GM18526 (cell line): ENCODE data around the gene BMP3.

Experiments
- POLR2A ChIP-seq: IDR thresholded peaks from 3 replicates; pipeline ENCODE4 v1.6.1; 2011; ENCODE audit not compliant: insufficient read length; ENCODE audit errors: extremely low read depth

BMP3 gene

DNA sequence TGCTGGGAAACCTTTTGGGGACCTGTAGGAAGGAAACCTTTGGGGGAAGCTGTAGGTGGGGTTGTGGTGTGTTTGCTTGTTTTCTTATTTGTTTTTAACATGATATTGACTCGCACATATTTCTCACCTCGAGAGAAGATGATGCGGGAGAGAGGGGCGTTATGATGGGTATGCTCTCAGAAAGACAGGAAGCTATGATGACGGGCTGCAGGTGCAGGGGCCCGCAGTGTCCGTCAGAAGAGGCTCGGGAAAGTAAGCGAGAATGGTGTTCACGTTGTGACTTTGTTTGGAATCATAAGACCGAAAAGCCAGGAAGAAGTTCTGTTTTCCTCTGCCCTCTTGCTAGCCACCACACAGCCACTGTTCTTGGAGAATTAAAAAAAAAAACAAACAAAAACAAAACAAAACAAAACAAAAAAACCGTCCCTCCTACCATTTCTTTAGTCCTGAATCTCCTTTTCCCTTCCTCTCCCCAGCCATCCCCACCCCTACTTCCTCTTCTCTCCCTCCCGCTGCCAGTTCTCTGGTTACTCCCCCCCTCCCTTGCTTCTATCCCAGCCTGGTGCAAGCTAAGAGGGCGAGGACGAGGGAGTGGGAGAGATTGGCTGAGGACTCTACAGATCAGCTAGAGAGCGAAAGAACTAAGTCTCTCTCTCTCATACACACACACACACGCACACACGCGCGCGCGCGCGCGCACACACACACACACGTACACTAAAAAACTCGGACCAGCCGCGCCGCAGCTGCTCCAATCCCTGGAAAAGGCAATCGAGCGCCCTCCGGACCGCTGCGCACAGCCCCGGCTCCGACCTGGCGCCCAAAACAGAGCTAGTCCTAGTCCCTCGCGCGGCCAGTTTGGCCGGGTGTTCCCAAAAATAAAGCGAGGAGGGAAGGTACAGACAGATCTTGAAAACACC lies at the start of gene BMP3:
TSS of gene BMP3 (plus strand) at position 648 of the 920 bp plus-strand sequence. CDS start 577 bp downstream, outside the sequence.
- no peak for TF ChIP-seq POLR2A

GRCh38 chr4:80986011-80986410 lies 44.5 kb upstream of the BMP3 start:
- TF ChIP-seq POLR2A: no peak

DNA sequence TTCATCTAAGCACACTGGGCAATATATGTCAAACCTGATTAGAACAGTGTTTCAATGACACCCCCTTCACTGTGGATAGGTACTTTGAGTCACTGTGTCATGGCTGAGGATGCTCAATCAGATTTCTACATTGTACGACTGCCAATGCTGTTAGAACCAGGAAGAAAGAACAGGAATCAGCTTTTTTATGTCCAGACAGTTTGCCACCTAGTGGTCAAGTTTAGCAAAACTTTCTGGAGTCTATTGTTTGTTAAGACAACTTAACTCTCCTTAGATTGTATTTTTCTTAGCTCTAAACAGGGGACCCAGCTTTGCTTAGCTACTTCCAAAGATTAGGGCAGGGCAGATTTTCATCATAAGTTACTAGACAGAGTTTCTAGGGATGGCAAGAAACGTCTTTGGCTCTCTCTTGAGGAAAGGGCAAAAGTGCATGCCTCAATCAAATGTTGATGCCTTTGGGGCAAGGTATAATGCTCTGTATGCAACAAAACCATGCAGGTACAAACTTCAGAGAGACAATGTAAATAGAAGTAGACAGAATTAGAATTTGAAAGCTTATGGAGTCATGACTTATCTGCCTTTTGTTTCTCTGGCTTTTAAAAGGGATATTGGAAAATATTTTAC lies 40.5 kb upstream of the BMP3 start:
- TF ChIP-seq POLR2A: no peak

GRCh38 chr4:80990851-80991250 lies 39.7 kb upstream of the BMP3 start:
- no peak for TF ChIP-seq POLR2A

DNA sequence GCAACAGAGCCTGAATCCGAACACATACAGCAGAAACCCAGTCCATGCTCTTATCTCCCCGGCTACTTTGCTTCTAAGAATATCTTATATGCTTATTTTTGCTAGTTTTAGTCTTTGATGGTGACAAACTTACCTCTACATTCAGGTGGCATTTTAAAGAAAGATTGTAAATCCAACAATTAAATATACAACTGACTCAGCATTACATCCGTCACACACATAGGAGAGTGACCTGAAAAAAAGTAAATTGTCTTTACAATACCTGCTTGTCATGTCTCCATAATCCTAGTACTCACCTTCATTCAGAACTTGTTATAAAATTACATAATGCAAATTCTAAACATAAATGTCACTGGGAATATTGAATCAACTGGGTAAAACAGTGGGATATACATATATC lies 30.6 kb upstream of the BMP3 start:
- no peak for TF ChIP-seq POLR2A

DNA sequence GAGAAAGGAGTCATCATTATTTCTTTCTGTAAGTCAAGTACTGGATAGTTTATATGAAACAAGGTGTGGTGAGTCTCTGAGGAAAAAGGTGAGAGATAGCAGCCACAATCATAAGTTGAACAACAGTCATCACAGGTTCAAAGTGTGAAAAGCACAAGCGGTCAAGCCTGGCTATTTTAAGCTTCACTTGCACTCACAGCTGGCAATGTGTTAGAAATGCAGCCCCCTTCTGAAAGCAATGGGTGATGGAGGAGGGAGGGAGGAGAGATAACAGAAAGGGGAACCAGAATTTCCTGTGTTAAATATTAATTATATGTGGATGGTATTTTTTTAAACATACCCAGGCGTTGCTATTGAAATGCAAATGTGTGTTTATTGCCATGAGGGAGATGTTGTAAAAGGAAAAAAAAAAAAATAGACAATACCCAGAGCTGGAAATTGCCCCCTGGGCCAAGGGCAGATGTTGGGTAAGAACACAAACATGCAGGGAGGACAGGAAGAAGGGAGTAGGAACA lies 26.9 kb upstream of the BMP3 start:
- no peak for TF ChIP-seq POLR2A

GRCh38 chr4:81007417-81007816 lies 23.1 kb upstream of the BMP3 start:
- no peak for TF ChIP-seq POLR2A

GRCh38 chr4:81019006-81019405 lies 11.5 kb upstream of the BMP3 start:
- TF ChIP-seq POLR2A: no peak

- TF ChIP-seq POLR2A: no peak
These were observed 9.2 kb upstream of the BMP3 start for GRCh38 chr4:81021142-81021944.

DNA sequence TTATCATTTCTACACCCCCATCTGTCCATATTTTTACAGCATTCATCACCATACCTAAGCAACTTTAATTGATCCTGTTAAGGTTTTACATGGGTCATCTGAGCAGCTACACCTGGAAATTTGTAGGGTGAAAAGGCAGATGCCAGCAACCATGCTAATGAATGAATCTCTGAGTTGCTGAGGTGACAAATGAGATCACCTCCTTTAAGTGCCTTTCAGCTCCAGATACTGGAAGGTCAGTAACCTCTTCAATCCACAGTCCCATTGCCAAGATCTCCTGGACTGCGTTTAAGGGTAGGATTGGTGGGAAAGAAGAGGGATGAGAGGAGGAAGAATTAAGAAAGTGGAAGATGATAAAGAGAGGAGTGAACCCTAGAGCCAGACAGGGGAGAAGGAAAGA lies 8.5 kb upstream of the BMP3 start:
- TF ChIP-seq POLR2A: no peak

DNA sequence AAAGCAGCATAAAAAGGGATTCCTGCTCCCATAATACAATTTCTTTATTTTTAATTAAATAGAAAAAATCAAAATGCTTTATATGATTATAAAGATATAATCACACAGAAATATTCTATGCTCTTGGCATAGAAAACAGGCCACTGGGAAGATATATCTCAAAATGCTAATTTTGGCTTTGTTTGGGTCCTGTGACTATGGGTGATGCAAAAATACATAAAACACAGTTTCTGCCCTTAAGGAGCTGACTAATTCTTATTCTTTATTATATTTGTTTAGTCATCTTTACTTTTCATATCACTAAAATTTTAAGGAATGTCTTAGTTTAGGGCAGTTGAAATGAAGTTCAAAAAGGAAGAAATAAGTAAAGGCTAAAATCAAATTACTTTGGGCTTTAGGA lies 7.0 kb upstream of the BMP3 start:
- no peak for TF ChIP-seq POLR2A

DNA sequence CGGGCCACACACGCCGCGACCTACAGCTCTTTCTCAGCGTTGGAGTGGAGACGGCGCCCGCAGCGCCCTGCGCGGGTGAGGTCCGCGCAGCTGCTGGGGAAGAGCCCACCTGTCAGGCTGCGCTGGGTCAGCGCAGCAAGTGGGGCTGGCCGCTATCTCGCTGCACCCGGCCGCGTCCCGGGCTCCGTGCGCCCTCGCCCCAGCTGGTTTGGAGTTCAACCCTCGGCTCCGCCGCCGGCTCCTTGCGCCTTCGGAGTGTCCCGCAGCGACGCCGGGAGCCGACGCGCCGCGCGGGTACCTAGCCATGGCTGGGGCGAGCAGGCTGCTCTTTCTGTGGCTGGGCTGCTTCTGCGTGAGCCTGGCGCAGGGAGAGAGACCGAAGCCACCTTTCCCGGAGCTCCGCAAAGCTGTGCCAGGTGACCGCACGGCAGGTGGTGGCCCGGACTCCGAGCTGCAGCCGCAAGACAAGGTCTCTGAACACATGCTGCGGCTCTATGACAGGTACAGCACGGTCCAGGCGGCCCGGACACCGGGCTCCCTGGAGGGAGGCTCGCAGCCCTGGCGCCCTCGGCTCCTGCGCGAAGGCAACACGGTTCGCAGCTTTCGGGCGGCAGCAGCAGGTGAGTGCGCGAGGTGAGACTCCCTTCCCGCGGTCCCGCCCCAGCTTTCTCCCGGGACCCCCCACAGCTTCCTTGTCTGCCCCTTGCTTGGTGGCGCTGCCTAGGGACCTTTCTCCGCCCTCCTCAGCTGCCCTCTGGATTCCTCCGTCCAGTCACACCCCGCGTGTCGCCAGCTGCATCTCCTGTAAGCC lies 678 bp downstream of the BMP3 start:
- no peak for TF ChIP-seq POLR2A

DNA sequence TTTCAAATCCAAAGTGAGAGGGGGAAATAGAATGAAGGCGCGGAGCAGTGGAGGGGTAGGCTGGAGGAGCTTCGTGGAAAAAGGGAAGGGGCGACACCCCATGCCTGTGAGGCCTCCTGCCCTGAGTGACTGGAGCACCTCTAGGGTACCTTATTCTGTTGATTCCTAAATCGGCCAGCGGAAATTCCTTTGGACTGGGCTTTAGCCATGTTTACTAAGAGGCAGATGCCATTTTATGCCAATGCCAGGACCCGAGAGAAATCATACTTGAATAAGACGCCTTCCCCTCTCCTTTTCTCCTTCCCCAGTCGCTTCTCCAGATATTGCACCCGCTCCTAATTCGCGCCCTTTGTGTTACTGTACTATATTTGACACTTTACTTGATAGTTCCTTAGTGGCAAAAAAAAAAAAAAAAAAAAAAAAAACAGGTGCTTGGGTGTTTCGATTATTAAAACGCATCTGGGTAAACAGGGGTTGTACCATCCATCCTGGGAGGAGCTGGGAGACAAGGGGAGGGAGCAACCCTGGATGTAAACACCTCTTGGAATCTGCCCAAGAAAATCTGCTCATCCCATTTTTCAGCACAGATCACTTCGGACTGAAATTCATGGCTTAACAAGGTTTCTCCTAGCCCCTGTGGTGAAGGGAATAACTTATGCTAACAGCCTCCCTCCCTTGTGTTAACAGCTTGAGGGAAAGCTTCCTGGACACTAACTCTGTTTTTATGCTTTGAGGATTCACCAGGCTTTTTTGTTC lies 1.5 kb downstream of the BMP3 start:
- no peak for TF ChIP-seq POLR2A
